ENCODE results near the gene ARHGAP10. TPM values are rescaled to one million over a fixed set of nuclear protein-coding genes. Genes with fewer than 3 reads are reported as not detected.
A peak's percentile ranks its signal among the peaks of the same experiment; 100 is the strongest.

The ARHGAP10 gene
- total and polyA plus RNA-seq, 3 donors from 2014 or later: 17.4 to 108 (median 83.5) TPM

- Histone ChIP-seq H3K4me1 (peaks cover 50% of the 10 kb centered on the region), H3K36me3 (ENCODE audit: low read depth, missing control alignments) (no peaks in the 10 kb centered on the region), H3K9me3 (no peaks in the 10 kb centered on the region), H3K4me3 (no peak overlapping the region), H3K27me3 (no peaks in the 10 kb centered on the region), H3K27ac (peak overlapping the region; percentile 89 to 92)
- no peak for TF ChIP-seq POLR2A (IDR thresholded peaks at IDR 0.05)
- TF ChIP-seq, protein P1, sequence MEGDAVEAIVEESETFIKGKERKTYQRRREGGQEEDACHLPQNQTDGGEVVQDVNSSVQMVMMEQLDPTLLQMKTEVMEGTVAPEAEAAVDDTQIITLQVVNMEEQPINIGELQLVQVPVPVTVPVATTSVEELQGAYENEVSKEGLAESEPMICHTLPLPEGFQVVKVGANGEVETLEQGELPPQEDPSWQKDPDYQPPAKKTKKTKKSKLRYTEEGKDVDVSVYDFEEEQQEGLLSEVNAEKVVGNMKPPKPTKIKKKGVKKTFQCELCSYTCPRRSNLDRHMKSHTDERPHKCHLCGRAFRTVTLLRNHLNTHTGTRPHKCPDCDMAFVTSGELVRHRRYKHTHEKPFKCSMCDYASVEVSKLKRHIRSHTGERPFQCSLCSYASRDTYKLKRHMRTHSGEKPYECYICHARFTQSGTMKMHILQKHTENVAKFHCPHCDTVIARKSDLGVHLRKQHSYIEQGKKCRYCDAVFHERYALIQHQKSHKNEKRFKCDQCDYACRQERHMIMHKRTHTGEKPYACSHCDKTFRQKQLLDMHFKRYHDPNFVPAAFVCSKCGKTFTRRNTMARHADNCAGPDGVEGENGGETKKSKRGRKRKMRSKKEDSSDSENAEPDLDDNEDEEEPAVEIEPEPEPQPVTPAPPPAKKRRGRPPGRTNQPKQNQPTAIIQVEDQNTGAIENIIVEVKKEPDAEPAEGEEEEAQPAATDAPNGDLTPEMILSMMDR (IDR thresholded peaks at IDR 0.05): no peak
- DNase-seq: peak; percentile 85
- WGBS, 2 donors: 42 to 46% methylated on average over 11 to 13 of the region's 13 CpGs
- intact Hi-C loops (cut with DNase I; ENCODE audit: low total_unique reads): no loop called here
These were observed 97.7 kb downstream of the ARHGAP10 start for GRCh38 chr4:147829401-147830101.

DNA sequence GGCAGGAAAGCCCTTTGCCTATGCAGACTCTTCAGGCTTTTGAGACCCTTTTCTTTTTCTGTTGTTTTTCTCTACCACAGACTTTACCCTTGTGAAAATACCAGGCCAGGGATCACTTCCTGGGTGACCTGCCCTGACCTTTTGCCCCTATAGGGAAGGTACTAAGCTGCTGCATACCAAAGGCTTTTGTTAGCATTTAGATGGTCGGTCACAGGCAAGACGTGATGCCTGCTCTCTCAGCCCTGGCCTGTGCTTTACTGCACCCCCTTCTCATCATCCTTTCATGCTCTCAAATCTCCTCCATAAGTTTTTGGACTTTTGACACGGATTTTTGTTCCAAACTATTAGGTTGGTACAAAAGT lies 98.2 kb downstream of the ARHGAP10 start:
- Histone ChIP-seq H3K27ac (peak overlapping the region; percentile 89 to 92), H3K4me1 (peaks cover 50% of the 10 kb centered on the region), H3K9me3 (no peaks in the 10 kb centered on the region), H3K4me3 (no peak overlapping the region), H3K36me3 (ENCODE audit: low read depth, missing control alignments) (no peaks in the 10 kb centered on the region), H3K27me3 (no peaks in the 10 kb centered on the region)
- intact Hi-C loops (cut with DNase I; ENCODE audit: low total_unique reads): no loop called here
- WGBS, 2 donors: 46 to 57% methylated on average over 3 of the region's 3 CpGs
- no peak for DNase-seq
- TF ChIP-seq, protein P1 (IDR thresholded peaks at IDR 0.05): no peak
- no peak for TF ChIP-seq POLR2A (IDR thresholded peaks at IDR 0.05)

DNA sequence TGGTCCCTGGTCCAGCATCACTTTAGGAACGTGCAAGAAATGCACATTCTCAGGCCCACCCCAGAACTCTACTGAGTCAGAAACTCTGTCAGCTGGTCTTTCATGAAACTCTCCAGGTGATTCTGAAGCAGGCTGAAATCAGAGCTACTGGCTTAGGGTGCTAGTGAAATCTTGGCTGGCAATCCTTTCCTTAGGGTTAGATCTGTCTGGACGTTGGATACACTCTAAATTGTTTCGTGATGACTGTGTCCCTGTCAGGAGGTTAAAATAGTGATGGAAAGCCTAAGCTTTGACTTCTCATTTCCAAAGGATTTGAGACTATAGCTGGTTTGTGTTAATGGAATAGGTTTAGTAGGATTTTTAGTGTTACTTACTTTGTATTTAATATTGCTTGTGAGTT lies 99.1 kb downstream of the ARHGAP10 start:
- H3K9me3 ChIP-seq: no peaks in the 10 kb centered on the region
- no peak overlapping the region for H3K4me3 ChIP-seq
- H3K27me3 ChIP-seq: no peaks in the 10 kb centered on the region
- no peak for DNase-seq
- H3K4me1 ChIP-seq: peaks cover 50% of the 10 kb centered on the region
- intact Hi-C loops (cut with DNase I; ENCODE audit: low total_unique reads): no loop called here
- TF ChIP-seq POLR2A (IDR thresholded peaks at IDR 0.05): no peak
- TF ChIP-seq, protein P1 (IDR thresholded peaks at IDR 0.05): no peak
- WGBS, 2 donors: 61 to 64% methylated on average over 3 of the region's 3 CpGs
- peak overlapping the region; percentile 89 to 92 for H3K27ac ChIP-seq
- no peaks in the 10 kb centered on the region for H3K36me3 ChIP-seq (ENCODE audit: low read depth, missing control alignments)

- WGBS, 2 donors: 59% methylated on average over 5 of the region's 5 CpGs
- Histone ChIP-seq H3K27me3 (no peaks in the 10 kb centered on the region), H3K4me3 (no peak overlapping the region), H3K9me3 (no peaks in the 10 kb centered on the region), H3K27ac (peak overlapping the region; percentile 89 to 92), H3K36me3 (ENCODE audit: low read depth, missing control alignments) (no peaks in the 10 kb centered on the region), H3K4me1 (peaks cover 51% of the 10 kb centered on the region)
- no peak for TF ChIP-seq POLR2A (IDR thresholded peaks at IDR 0.05)
- TF ChIP-seq, protein P1 (IDR thresholded peaks at IDR 0.05): no peak
- intact Hi-C loops (cut with DNase I; ENCODE audit: low total_unique reads): no loop called here
- DNase-seq: no peak
These were observed 99.8 kb downstream of the ARHGAP10 start for GRCh38 chr4:147831551-147832171.

Data from testis (tissue), 3 donors.